Pancreas (tissue), 10 donors: ENCODE measurements around the gene MIEN1. TPM values are rescaled to one million over a fixed set of nuclear protein-coding genes. Genes with fewer than 3 reads are reported as not detected.
"Not testable (repeated sequence)": the region's sequence is repeated elsewhere in the genome, so short reads cannot be mapped to it uniquely, and the experiment has no call there.

Experiments used
- ATAC-seq, 4 donors: fragments of 200-7000 bp; cut with Tn5 transposase; one replicate each; pipeline versions ENCODE4 v1.8.0 to v1.9.1; 2020; ENCODE audit warnings: mild to moderate bottlenecking in 4 of 4, moderate library complexity in 4 of 4
- DNase-seq, 6 donors: peaks; one replicate each; pipeline ENCODE4 v3.0.0-alpha.2; 2020
- FAIRE-seq: peaks from 2 replicates; lab custom pipeline; 2012; peaks lifted over from hg19 to GRCh38; lab: Jason Lieb, UNC
- H3K27ac ChIP-seq, 4 donors: fragments of 200-600 bp; sonication (generic); 1 replicate in 3 of 4; 2 replicates in 1 of 4; pipeline versions ENCODE4 v1.5.0 to v1.8.0; 2020
- H3K27me3 ChIP-seq, 4 donors: fragments of 200-600 bp; one replicate each; pipeline ENCODE4 v1.8.0; 2021
- H3K36me3 ChIP-seq, 3 donors: fragments of 200-600 bp; sonication (generic) in 1 of 3; one replicate each; pipeline versions ENCODE4 v1.5.0 to v1.8.0; 2020 to 2021
- H3K4me1 ChIP-seq, 3 donors: fragments of 200-600 bp; one replicate each; pipeline ENCODE4 v1.8.0; 2021
- H3K4me3 ChIP-seq, 4 donors: fragments of 200-600 bp; sonication (generic) in 2 of 4; one replicate each; pipeline versions ENCODE4 v1.5.0 to v1.8.0; 2020 to 2021
- H3K9me3 ChIP-seq, 4 donors: fragments of 200-600 bp; one replicate each; pipeline ENCODE4 v1.8.0; 2021
- CTCF ChIP-seq, 4 donors: fragments of 200-600 bp; sonication (generic) in 3 of 4; IDR thresholded peaks; one replicate each; pipeline versions ENCODE4 v1.5.0 to v1.8.0; 2021; ENCODE audit warnings: antibody characterized with exemption in 4 of 4
- WGBS, 2 donors: extraction: QIAGEN DNeasy Blood & Tissue Kit; methylation state at CpG; one replicate each; pipeline ENCODE4 v1.1.7; 2013; 5-methylcytosine and 5-hydroxymethylcytosine counted together
- intact Hi-C, 3 donors: fragments of 100-400 bp; cut with DNase I; formaldehyde crosslinking; loops; one replicate each; pipeline versions ENCODE4 v1.11.1 to v1.14.2; 2022
- polyA plus RNA-seq, 2 donors: library from polyadenylated mRNA; stranded (reverse); fragments of 200-250 nt; gene quantifications; one replicate each; pipeline ENCODE4 v1.2.3, GENCODE V29; 2013
- total RNA-seq, 6 donors: library from RNA; stranded (reverse); fragmentation: NEBNext Ultra II Directional in 4 of 6; extraction: Animal tissue kit (Norgen Biotek cat#: 25700) in 4 of 6; gene quantifications; one replicate each; pipeline versions ENCODE4 v1.2.1 to v1.2.4, GENCODE V29; 2021 to 2023
- donor health status: healthy with polysubstance abuse.
- donor health status: DM: no; HTN: no; CAD: no; lungs with moderate emphysema.
- donor health status: DM: no; HTN: no; CAD: no.
- donor health status: control.
- donor health status: control.
- donor health status: Bipolar disorder and iron deficiency.
- donor health status: DM: yes; HTN: yes; CAD: no.
- donor health status: DM: no; HTN: no; CAD: no.
- donor health status: DM: no; HTN: no; CAD: no.
- donor health status: DM: yes; HTN: yes; CAD: no.

MIEN1 gene
- total and polyA plus RNA-seq, 8 donors: 17.0 to 75.2 (median 25.3) TPM

GRCh38 chr17:39714234-39714633, 16.1 kb downstream of the MIEN1 start:
- no peaks in the 10 kb centered on the region for H3K9me3 ChIP-seq
- H3K4me3 ChIP-seq: no peak overlapping the region
- DNase-seq: peak in 1 of 6 donors; percentile 3
- no peak for ATAC-seq
- no peaks in the 10 kb centered on the region for H3K4me1 ChIP-seq
- peaks cover 0 to 59% (median 12%) of the 10 kb centered on the region in 3 donors for H3K36me3 ChIP-seq
- FAIRE-seq: no peak
- intact Hi-C loops: no loop called here
- H3K27ac ChIP-seq: no peak overlapping the region
- no peak for TF ChIP-seq CTCF (IDR thresholded peaks at IDR 0.05)
- H3K27me3 ChIP-seq: no peaks in the 10 kb centered on the region
- WGBS, 2 donors: 93 to 94% methylated on average over 4 of the region's 4 CpGs

- intact Hi-C loops: no loop called here
- no peak for TF ChIP-seq CTCF (IDR thresholded peaks at IDR 0.05)
- DNase-seq: no peak
- no peaks in the 10 kb centered on the region for H3K27me3 ChIP-seq
- H3K27ac ChIP-seq: no peak overlapping the region
- ATAC-seq: no peak
- no peak for FAIRE-seq
- H3K4me1 ChIP-seq: peaks cover 6 to 11% (median 9%) of the 10 kb centered on the region in 3 donors
- H3K36me3 ChIP-seq: peaks cover 3 to 64% (median 12%) of the 10 kb centered on the region in 3 donors
- no peaks in the 10 kb centered on the region for H3K9me3 ChIP-seq
- no peak overlapping the region for H3K4me3 ChIP-seq
- 86 to 90% methylated on average over 10 of the region's 10 CpGs for WGBS, 2 donors
Measured at GRCh38 chr17:39711851-39712250, 18.5 kb downstream of the MIEN1 start.

- H3K27ac ChIP-seq, H3K27me3 ChIP-seq, H3K4me3 ChIP-seq, ATAC-seq, FAIRE-seq, intact Hi-C loops, DNase-seq, H3K9me3 ChIP-seq: not testable (repeated sequence)
- H3K36me3 ChIP-seq: peaks cover 3 to 61% (median 12%) of the 10 kb centered on the region in 3 donors
- peaks cover 13 to 18% (median 15%) of the 10 kb centered on the region in 3 donors for H3K4me1 ChIP-seq
- WGBS, 2 donors: 91 to 95% methylated on average over 11 of the region's 11 CpGs
Measured at GRCh38 chr17:39711071-39711470, 19.3 kb downstream of the MIEN1 start.

- no peaks in the 10 kb centered on the region for H3K9me3 ChIP-seq
- 88 to 91% methylated on average over 17 to 20 of the region's 20 CpGs for WGBS, 2 donors
- no peak for DNase-seq
- peaks cover 3 to 53% (median 4%) of the 10 kb centered on the region in 3 donors for H3K36me3 ChIP-seq
- H3K4me1 ChIP-seq: peaks cover 17 to 21% (median 19%) of the 10 kb centered on the region in 3 donors
- no peaks in the 10 kb centered on the region for H3K27me3 ChIP-seq
- H3K4me3 ChIP-seq: no peak overlapping the region
- ATAC-seq: no peak
- H3K27ac ChIP-seq: no peak overlapping the region
- FAIRE-seq: no peak
- TF ChIP-seq CTCF (IDR thresholded peaks at IDR 0.05): no peak
- intact Hi-C loops: no loop called here
Measured at GRCh38 chr17:39709998-39710964, 20.1 kb downstream of the MIEN1 start.

- H3K9me3 ChIP-seq: no peaks in the 10 kb centered on the region
- peaks cover 0 to 48% (median 3%) of the 10 kb centered on the region in 3 donors for H3K36me3 ChIP-seq
- 83 to 92% methylated on average over 14 of the region's 14 CpGs for WGBS, 2 donors
- H3K4me1 ChIP-seq: peaks cover 25 to 30% (median 27%) of the 10 kb centered on the region in 3 donors
- peak in 1 of 6 donors; percentile 17 for DNase-seq
- no peak for ATAC-seq
- TF ChIP-seq CTCF (IDR thresholded peaks at IDR 0.05): no peak
- H3K27ac ChIP-seq: no peak overlapping the region
- intact Hi-C loops: no loop called here
- no peaks in the 10 kb centered on the region for H3K27me3 ChIP-seq
- no peak for FAIRE-seq
- H3K4me3 ChIP-seq: no peak overlapping the region
Measured at GRCh38 chr17:39709319-39709997, 20.9 kb downstream of the MIEN1 start.
